GM19372 (cell line): ENCODE results near the gene QSOX2.
A peak's percentile ranks its signal among the peaks of the same experiment; 100 is the strongest.

Source experiments
- ATAC-seq: cut with Tn5 transposase; IDR thresholded peaks from one replicate; pipeline ENCODE4 v1.9.1; 2021; ENCODE audit warnings: mild to moderate bottlenecking, low read depth, moderate library complexity; ENCODE audit not compliant: unreplicated experiment

QSOX2 gene

GRCh38 chr9:136245219-136246150 is at the start of gene QSOX2:
Gene QSOX2 (minus strand): TSS chr9:136245812. CDS start chr9:136245803, 9 bp downstream.
- ATAC-seq: peak; percentile 63

- ATAC-seq: no peak
Observed at GRCh38 chr9:136295055-136295454, 49.4 kb upstream of the QSOX2 start.

- ATAC-seq: no peak
Observed at GRCh38 chr9:136294437-136294836, 48.8 kb upstream of the QSOX2 start.

- no peak for ATAC-seq
Observed at GRCh38 chr9:136293476-136294077, 48.0 kb upstream of the QSOX2 start.

GRCh38 chr9:136292591-136293448 is 47.2 kb upstream of the QSOX2 start:
- no peak for ATAC-seq

GRCh38 chr9:136292026-136292538 is 46.5 kb upstream of the QSOX2 start:
- no peak for ATAC-seq

- ATAC-seq: no peak
Observed at GRCh38 chr9:136291306-136292025, 45.9 kb upstream of the QSOX2 start.

- ATAC-seq: no peak
Observed at GRCh38 chr9:136290508-136291000, 44.9 kb upstream of the QSOX2 start.

- ATAC-seq: no peak
Observed at GRCh38 chr9:136289651-136290507, 44.3 kb upstream of the QSOX2 start.

GRCh38 chr9:136287960-136288753 is 42.5 kb upstream of the QSOX2 start:
- no peak for ATAC-seq

- no peak for ATAC-seq
Observed at GRCh38 chr9:136286987-136287379, 41.4 kb upstream of the QSOX2 start.

- ATAC-seq: no peak
Observed at GRCh38 chr9:136286359-136286986, 40.9 kb upstream of the QSOX2 start.

GRCh38 chr9:136285501-136286358 is 40.1 kb upstream of the QSOX2 start:
- ATAC-seq: no peak

GRCh38 chr9:136284951-136285350 is 39.3 kb upstream of the QSOX2 start:
- ATAC-seq: no peak

- ATAC-seq: no peak
Observed at GRCh38 chr9:136284311-136284710, 38.7 kb upstream of the QSOX2 start.

- peak; percentile 68 for ATAC-seq
Observed at GRCh38 chr9:136283291-136284235, 38.0 kb upstream of the QSOX2 start.
